Regular cardiac myocyte (primary cell): Measurements from ENCODE around the gene AP2A2. TPM values are rescaled to one million over a fixed set of nuclear protein-coding genes. Genes with fewer than 3 reads are reported as not detected.

Experiments
- total RNA-seq: library from RNA; depleted of rRNA; stranded (reverse); fragments of >200 nt; gene quantifications from 2 replicates; pipeline ENCODE4 v1.2.3, GENCODE V29; 2014

The AP2A2 gene
- total RNA-seq: 18.3 and 27.8 TPM in 2 replicates

DNA sequence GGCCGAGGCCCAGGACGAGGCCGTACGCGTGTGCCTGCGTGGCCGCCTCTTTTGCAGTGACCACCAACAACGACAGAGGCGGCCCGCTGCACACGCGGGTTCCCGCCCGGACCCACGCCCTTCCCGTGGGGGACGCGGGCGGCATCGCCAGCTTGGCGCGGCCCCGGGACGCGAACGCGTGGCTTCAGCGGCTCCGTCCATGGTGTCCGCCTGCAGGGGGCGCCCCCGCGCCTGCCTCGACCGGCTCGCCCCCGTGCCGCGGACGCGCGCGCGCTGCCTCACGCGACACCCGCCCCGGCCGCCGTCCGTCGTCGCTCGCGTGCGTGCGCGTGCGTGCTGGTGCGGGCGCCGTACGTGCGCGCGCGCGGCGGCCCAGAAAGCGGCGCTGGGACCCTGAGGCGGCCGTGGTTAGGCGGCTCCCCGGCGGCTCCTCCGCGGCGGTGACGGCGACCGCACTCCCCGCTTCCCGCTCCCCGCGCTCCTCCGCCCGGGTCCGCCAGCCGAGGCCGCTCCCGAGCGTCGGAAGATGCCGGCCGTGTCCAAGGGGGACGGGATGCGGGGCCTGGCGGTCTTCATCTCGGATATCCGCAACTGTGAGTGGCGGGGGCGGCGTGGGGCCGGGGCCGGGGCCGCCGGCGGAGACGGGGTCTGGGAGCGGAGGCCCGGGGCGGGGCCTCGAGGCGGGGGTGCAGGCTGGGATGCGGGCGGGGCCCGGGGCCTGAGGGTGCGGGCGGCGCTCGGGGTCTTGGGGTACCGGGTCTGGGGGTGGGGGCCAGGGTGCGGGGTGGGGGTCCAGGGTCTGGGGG, at the start of gene AP2A2:
Gene AP2A2, plus strand, starts transcription at position 375 of the 806 bp plus-strand sequence. Its CDS starts 152 bp downstream, at position 527.

DNA sequence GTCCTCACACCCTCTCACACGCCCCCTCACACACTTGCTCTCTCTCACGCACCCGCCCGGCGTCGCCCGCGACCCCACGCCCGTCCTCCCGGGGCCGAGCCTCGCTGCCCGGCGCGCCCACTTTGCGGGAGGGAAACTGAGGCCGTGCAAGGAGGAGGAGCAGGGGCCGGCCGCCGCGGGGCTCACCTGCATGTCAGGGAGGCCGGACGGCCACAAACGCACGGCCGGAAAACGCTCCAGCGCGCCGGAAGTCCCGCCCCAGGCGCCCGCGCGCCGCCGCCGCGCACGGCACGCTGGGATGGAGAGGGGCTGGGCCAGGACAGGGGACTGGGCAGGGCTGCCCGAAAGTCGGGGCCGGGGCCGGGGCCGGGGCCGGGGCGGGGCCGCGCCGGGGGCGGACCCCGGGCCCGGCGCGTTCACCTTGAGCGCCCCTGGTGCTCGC, 15.1 kb upstream of the AP2A2 start, which contains the start of gene CHID1:
Gene CHID1, minus strand, starts transcription at position 222 of the 442 bp plus-strand sequence. CDS start 5,994 bp downstream, outside the sequence.

DNA sequence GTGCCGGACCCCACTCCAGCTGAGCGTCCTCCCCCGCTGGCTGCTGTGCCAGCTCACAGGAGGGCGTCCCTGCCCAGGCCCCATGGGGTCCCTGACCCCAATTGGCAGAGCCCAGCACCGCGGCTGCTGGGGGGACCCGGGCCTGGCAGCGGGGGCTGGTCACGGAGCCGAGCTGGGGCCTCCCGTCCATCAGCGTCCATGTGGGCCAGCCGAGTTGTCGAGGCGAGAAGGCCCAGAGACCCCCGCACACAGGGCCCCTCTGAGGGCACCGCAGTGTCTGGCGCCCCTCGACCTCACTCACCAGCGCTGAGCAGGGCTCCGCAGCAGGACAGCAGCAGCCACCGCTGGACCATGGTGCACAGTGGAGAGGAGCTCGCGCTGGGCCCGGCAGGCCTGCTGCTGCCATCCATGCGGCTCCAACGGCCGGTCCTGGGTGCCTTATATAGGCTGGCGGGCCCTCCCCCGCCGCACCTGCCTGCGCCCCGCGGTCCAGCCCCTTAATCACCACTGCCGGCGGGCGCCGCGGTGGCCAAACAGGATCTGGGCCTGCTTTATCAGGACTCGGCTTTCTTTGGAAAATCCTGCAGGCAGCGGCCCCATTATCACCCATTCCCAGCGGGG, 110.7 kb downstream of the AP2A2 start, which contains the start of gene MUC6:
Gene MUC6, minus strand, starts transcription at position 416 of the 621 bp plus-strand sequence. Its CDS starts 63 bp downstream, at position 353.

Other genes with a start within 250 kb of the AP2A2 start
- 24.2 and 28.2 TPM in 2 replicates for gene DEAF1, start 230.6 kb upstream of the AP2A2 start, total RNA-seq
- gene TMEM80, start 230.1 kb upstream of the AP2A2 start, total RNA-seq: 6.8 and 8.1 TPM in 2 replicates
- 19.0 and 22.8 TPM in 2 replicates for gene EPS8L2, start 219.6 kb upstream of the AP2A2 start, total RNA-seq
- gene TALDO1, start 178.4 kb upstream of the AP2A2 start, total RNA-seq: 98.9 and 103 TPM in 2 replicates
- gene GATD1, start 148.4 kb upstream of the AP2A2 start, total RNA-seq: 17.1 and 23.1 TPM in 2 replicates
- gene CEND1, start 135.8 kb upstream of the AP2A2 start, total RNA-seq: 0.28 and 0.96 TPM in 2 replicates
- gene SLC25A22, start 127.6 kb upstream of the AP2A2 start, total RNA-seq: 7.0 and 15.0 TPM in 2 replicates
- 5.4 and 7.0 TPM in 2 replicates for gene PIDD1, start 120.6 kb upstream of the AP2A2 start, total RNA-seq
- gene RPLP2, start 115.9 kb upstream of the AP2A2 start, total RNA-seq: 101 and 189 TPM in 2 replicates
- 13.0 and 15.5 TPM in 2 replicates for gene PNPLA2, start 107.0 kb upstream of the AP2A2 start, total RNA-seq
- gene CRACR2B, start 98.0 kb upstream of the AP2A2 start, total RNA-seq: 0.58 and 1.4 TPM in 2 replicates
- 299 and 568 TPM in 2 replicates for gene CD151, start 92.9 kb upstream of the AP2A2 start, total RNA-seq
- gene POLR2L, start 83.3 kb upstream of the AP2A2 start, total RNA-seq: 51.0 and 132 TPM in 2 replicates
- gene TSPAN4, start 83.0 kb upstream of the AP2A2 start, total RNA-seq: 109 and 143 TPM in 2 replicates
- gene CHID1, start 15.1 kb upstream of the AP2A2 start, total RNA-seq: 60.3 and 75.5 TPM in 2 replicates
- not detected in 2 replicates for gene MUC6, start 110.8 kb downstream of the AP2A2 start, total RNA-seq
- not detected in 2 replicates for gene MUC2, start 149.0 kb downstream of the AP2A2 start, total RNA-seq
- gene MUC5AC, start 232.1 kb downstream of the AP2A2 start, total RNA-seq: not detected in 2 replicates